GM21825 (cell line): ENCODE data around the gene ZFP92.
A peak's percentile ranks its signal among the peaks of the same experiment; 100 is the strongest.

Source experiments
- ATAC-seq: cut with Tn5 transposase; IDR thresholded peaks from one replicate; pipeline ENCODE4 v1.9.1; 2021; ENCODE audit warnings: mild to moderate bottlenecking, moderate library complexity; ENCODE audit not compliant: unreplicated experiment

The ZFP92 gene, protein sequence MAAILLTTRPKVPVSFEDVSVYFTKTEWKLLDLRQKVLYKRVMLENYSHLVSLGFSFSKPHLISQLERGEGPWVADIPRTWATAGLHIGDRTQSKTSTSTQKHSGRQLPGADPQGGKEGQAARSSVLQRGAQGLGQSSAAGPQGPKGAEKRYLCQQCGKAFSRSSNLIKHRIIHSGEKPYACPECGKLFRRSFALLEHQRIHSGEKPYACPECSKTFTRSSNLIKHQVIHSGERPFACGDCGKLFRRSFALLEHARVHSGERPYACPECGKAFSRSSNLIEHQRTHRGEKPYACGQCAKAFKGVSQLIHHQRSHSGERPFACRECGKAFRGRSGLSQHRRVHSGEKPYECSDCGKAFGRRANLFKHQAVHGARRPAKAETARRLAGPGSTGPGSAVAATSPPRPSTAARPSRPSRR

DNA sequence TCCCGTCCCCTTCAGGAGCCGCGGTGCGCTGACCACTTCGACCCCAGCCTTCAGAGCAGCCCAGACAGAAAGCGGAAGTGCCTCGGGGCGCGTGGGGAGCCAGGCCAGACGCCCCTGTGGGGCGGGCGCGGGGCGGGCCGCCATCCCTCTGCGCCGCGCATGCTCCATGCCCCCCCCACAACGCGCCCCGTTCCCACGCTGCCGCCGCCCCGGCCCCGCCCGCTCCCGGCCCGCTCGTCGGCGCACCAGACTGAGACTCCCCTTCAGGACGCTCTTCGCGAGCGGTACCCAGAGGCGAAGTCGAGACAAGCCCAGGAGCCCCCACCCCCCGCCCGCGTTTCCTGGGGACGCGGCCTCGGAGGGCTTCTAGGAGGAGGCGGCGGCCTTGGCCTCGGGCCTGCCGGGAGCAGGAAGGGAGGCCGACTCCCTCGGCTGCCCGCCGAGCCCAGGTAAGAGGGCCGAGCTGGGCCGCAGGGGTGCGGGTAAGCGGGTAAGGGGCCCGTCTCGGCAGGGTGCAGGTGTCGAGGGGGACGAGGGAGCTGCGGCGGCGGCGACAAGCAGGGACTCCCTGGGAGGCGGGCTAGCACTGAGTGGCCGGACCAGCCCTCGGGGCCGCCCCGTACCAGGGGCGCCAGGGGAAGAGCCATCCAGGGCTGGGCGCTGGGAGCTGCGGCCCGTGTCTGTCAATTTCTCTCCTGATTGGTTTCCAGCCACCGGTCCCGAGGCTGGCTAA lies at the start of gene ZFP92:
Gene ZFP92, plus strand, starts transcription at position 218 of the 733 bp plus-strand sequence. CDS start 6,851 bp downstream, outside the sequence.
- ATAC-seq: peak; percentile 49

DNA sequence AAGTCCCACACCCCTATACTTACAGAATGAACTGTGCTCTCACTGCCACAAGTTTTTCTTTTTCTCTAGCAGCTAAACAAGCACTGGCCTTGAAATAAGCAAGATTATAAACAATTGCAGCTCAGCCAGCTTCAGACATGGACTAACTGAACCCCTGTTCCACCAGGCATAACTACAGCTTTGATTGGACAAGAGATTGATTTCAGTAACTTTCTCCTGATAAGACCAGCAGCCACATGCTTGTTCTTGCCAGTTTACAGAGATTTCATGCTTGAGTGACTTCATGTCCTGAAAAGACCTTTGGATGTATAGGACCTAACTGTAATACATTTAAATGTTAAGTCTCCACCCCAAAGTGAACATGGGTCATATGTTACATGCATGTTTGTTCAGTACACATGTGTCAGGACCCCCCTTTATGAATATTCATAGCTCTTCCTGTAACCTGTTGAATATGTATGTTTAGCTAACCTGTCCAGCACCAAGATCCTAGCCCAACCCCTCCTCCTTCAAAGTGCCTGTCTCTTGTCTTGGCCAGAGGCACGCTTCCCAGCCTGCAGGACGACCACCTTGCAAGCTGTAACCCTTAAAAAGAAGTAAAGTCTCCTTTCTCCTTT lies 49.4 kb upstream of the ZFP92 start:
- no peak for ATAC-seq

DNA sequence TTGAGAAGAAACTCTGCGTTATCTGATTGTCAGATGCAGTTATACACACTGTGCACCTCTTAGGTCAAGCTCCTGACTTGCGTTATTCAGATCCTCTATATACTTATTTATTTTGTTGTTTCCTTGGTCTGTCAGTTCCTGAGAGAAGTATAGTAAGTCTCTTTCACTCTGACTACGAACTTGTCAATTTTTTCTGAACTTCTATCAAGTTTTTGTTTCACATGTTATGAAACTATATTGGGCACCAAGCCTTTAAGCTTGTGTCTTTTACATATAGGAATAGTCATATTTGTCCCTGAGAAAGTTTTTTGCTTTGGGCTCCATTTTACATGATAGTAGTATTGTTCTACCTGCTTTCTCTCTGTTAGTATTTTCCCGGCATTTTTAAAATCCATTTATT lies 45.6 kb upstream of the ZFP92 start:
- ATAC-seq: no peak

DNA sequence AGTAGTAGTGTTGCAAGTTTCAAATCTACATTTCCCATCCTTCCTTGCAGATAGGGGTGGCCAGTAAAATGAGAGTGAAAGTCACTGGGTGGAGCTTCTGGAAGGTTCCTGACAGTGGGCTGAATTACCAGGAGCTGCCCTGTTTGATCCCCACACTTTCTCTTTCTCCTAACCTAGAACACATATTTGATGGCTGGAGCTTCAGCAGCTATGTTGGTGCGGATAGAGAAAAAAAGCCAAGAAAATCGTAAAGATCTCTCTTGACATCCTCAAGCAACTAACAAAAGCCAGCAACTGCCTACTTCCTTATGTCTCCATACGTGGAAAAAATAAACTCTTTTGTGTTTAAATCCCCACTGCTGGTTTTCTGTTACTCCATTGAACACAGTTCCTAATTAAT lies 45.2 kb upstream of the ZFP92 start:
- no peak for ATAC-seq

DNA sequence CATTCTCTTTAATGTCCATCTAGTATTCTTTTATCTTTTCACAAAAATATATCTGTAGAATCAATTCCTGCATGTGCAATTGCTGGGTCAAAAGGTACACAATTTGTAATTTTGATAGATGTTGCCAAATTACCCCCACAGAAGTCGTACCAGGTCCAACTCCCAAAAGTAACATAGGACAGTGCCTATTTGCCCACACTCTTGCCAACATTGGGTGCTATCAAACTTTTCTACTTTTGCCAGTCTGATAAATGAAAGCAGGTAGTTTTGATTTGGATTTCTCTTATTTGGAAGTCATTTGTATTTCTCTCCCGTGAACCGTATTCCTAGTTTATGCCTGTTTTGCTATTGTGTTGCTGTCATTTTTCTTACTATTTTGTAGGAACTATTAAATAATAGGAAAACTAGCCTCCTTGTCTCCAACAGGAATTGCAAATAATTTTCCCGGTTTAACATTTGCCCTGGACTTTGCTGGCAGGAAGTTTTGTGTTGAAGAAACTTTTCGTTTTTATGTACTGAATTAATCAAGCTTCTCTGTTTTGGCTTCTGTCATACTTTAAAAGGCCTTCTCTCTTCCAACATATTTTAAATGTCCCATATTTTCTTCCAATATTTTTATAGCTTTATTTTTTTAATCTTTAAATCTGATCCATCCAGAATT lies 44.3 kb upstream of the ZFP92 start:
- no peak for ATAC-seq

DNA sequence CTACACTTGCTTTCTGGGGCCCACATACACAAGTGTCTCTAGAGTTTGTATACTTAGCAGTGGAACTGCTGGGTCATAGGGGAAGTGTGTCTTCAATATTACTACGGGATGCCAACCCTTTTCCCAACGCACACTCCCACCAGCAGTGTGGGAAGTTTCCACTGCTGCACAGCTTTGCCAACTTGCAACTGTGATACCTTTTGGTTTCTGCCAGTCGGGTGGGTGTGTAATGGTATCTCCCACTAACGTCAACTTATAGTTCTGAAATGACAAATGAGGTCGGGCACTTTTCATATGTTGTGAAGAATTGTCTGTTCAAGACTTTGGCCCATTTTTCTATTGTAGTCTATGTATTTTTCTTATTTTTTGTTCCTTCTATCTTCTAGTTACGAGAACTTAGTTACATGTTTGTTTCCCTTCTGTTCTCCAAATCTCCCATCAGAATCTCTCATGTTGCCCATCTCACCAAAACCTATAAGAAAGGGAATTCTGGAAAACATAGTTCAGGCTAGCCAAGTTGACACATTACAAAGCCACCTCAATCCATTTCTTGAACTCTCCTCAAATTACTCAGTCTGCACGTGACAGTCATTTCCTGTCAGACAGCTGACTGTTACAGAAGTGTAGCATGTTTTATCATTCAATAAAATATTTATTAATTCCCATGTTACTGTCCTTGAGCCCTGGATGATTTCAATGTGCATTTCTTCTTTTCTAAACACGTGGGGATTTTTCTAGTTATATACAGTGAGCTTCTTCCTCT lies 40.8 kb upstream of the ZFP92 start:
- no peak for ATAC-seq

DNA sequence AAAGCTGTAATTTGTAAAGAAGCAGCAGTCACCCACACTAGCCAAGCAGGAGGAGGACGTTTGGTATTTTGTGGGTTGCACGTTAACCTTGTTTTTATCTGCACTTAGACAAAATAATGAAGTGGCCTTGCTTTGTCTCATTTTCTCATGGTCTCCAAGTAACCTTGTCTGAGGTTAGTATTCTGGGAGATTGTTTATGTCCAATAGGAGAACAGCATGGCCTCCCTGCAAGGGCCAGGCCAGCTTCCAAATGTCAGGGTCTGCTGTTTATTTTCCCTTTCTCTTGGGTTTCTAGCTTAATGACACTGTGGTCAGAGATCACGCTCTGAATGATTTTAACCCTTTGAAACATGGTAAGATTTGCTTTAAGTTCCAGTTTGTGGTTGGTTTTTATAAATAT lies 40.0 kb upstream of the ZFP92 start:
- ATAC-seq: no peak

DNA sequence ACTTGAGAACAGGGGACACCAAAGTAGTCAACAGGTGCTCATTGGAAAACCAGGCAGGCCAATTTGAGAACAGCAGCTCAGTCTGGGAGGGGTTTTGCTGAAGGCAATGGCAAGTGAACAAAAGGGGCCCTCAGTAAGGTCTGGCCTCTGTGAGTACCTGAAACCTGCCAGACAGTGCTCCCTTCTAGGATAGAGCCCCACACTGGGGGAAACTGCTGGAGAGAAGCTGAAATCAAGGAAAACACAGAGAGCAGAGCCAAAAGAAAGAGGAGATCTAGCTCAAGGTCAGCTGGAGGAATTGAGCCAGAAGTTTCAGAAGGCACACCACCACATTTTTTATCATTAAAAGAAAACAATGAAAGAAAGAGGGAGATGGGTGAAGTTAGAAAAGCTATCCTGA lies 38.3 kb upstream of the ZFP92 start:
- ATAC-seq: no peak

DNA sequence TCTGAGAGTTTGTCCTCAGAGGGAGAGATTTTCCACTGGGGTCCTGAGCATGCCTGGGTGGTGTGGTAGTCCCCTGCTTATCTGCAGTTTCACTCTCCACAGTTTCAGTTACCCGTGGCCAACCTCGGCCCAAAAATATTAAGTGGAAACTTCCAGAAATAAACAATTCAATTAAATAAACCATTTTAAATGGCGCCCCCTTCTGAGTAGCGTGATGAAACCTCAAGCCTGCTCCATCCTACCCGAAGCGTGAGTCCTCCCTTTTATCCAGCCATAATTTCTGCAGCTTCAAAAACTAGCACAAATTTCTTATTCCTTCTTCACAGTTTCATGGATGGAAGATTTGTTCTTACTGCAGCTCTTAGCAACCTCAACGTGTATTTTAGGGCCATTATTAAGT lies 36.8 kb upstream of the ZFP92 start:
- no peak for ATAC-seq

DNA sequence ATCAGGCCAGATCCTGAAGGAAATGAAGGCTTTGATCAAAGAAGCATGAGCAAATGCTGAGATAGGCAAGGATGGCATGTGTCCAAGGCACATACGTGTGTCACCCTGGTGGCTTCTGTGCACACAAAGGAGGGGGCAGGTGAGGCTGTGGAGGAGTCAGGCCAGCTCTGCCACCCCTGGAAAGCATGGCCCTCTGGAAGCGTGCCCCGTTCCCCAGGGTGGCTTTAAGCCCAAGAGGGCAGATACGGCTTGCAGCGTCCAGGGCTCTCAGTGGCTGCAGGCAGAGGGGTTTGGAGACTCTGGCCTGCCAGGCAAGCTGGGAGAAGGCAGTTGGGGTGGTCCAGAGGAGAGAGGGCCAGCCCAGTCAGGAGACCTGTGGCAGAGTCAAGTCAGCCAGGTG lies 35.7 kb upstream of the ZFP92 start:
- no peak for ATAC-seq

DNA sequence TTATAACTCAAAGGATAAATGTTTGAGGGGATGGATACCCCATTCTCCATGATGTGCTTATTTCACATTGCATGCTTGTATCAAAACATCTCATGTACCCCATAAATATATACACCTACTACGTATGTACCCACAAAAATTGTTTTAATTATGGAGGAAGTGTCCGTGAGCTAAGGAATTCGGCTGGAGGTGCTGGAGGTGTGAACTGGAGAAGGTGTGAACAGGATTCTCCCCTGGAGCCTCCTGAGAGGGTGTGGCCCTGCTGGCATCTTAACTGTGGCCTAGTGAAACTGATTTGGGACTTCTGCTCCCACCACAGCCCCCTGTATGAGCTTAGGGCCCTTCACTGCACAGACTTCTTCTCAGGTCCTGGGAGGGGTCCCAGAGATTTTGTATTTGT lies 33.5 kb upstream of the ZFP92 start:
- ATAC-seq: no peak

DNA sequence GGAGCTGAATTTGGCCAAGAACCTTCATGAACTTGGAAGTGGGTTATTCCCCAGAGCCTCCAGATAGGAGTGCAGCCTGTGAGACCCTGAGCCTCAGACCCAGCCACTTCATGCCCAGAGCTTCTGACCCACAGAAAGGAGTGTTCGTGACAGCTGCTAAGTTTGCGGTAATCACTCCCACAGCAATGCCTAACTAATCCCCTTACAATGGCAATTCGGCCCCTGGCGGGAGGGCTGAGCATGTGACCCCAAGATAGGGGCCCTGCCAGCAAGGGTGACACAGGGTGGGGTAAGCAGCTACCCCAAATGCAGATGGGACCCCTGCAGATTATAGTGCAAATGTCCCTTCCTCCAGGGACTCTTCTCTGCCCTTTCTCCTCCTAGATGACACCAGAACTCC lies 32.7 kb upstream of the ZFP92 start:
- ATAC-seq: no peak

DNA sequence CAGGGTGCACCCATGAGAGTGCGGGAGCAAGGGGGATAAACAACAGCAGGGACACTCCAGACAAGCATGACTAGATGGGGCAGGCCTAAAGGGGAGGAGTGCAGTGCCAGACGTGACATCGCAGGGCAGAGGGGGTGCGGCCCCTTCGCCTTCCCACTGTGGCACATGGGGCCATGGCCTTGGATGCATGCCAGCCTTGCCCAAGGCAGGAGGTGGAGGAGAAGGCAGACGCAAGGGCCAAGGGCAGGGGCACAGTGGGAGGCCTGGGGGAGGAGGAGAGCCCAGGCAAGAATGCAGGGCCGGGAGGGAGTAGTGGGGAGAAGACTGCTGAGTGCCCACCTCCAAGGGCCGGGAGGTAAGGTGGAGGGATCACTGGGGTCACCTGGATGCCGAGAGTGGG lies 31.8 kb upstream of the ZFP92 start:
- ATAC-seq: no peak

DNA sequence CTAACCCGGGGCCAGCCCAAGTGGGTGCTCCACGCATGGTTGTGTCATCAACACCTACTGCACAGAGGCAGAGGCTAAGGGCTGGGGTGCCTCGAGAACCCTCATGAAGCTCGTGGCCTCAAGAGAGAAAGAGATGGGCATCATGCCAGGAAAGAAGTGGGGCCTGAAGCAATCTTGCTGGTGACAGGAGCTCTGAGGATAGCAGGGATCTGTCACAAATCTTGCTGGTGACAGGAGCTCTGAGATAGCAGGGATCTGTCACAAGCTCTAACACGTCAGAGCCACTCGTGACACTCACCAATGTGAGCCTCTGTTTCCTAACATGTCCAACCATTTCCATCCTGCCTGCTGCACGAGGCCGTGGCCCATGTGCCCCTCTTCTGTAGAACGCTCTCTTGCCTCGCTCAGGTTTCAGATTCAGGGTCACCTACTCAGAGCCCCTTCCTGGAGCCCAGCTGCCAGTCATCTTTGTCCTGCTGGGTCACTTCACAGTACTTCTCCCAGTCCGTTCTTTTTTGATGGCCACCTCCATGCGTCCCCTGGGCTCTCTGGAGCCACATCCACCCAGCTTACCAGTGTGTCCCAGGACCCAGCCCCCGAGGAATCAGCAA lies 31.2 kb upstream of the ZFP92 start:
- ATAC-seq: no peak

DNA sequence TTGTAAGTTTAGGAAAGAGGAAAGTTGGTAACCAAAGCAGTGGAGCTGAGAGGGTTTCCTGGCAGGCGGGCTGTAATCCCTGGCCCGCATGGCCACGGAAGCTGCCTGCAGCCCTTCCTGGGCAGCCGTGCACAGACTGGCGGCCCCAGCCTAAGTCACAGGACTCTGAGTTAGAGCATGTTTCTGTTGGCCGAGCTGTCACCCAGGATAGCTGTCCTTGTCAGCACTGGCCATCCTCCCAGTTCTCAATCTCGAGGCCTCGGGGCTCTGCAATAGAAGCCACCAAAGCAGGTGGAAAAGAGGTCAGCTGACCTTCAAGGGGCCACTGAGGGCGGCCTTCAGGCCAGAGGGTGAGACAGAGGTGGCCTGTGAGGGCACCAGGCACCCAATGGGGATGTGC lies 30.6 kb upstream of the ZFP92 start:
- ATAC-seq: no peak

DNA sequence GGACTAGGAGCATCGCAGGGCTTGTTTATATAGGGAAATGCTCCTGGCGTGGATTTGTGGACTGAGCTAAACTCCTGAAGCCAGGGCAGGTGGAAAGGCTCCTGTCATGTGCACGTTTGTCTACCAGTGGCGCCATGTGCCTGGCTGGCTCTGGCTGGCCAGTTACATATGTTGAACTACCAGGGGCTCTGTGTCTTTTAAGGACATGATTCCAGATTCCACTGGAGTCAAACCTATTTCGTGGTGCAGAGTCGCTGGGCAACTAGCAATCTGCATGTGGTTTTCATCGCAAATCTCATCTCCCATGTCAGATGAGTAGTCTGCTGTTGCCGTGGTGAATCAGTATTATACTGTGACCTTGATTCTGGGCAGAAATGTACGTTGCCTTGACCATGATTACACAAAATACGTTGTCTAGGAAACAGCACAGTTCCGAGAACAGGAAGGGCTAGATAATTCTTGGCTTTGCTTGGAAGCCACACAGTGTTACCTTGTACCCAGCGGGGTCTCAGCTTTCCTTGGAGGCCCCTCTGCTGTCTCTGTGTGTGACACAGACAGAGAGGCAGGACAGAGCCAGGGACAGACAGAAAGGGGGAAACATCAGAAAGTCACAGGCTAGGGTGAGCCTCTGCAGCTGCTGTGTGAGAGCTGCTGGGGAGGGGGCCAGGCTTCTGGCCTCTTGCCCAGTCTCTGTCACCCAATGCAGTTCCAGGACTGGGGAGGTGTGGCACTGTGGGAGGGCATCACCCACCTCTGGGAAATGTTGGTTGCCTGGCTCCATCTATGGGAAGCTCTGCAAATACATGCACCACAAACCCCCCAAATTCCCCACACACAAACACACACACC lies 29.4 kb upstream of the ZFP92 start:
- ATAC-seq: no peak

DNA sequence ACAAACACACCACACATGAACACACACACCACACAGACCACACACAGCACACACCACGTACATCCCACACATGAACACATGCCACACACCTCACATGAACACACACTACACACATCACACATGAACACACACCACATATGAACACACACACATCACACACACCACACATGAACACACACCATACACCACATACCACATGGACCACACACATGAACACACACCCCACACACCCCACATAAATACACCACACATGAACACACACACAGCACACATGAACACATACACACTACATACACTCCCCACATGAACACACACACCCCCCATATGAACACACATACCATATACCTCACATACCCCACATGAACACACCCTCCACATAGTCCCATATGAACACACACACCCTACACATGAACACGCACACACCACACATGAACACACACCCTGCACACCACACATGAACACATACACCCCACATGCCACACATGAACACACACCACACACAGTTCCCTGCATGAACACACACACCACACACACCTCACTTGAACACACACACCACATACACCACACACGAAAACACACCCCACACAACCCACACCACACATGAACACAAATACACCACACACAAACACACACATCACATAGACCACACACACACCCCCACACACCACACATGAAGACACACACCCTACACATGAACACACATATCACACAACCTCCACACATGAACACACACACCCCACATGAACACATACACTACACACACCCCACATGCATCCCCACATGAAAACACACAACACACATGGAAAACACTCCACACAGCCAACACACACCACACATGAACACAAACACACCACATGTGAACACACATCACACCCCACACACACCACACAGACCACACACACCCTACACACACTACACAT lies 28.4 kb upstream of the ZFP92 start:
- no peak for ATAC-seq

DNA sequence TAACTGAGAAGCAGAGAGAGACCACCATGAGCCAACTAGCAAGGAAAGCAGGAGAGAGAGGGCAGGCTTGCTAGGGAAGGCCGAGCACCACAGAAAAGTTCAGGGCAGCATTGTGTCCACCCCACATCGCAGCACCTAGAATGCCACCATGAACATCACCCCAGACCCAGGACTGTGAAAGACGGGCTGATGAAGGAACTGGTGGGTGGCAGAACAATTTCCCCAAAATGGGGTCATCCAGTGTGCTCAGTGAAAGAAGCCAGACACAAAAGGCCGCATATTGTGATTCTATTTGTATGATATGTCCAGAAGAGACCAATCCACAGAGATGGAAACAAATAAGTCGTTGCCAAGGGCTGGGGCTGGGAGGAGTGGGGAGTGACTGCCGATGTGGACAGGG lies 26.9 kb upstream of the ZFP92 start:
- no peak for ATAC-seq
